GM18873 (cell line): ENCODE results near the gene SPATA16.

Experiments used
- ATAC-seq: cut with Tn5 transposase; IDR thresholded peaks from one replicate; pipeline ENCODE4 v1.9.1; 2021; ENCODE audit warnings: mild to moderate bottlenecking, moderate library complexity, moderate number of reproducible peaks; ENCODE audit not compliant: unreplicated experiment, low FRiP score

The SPATA16 gene

DNA sequence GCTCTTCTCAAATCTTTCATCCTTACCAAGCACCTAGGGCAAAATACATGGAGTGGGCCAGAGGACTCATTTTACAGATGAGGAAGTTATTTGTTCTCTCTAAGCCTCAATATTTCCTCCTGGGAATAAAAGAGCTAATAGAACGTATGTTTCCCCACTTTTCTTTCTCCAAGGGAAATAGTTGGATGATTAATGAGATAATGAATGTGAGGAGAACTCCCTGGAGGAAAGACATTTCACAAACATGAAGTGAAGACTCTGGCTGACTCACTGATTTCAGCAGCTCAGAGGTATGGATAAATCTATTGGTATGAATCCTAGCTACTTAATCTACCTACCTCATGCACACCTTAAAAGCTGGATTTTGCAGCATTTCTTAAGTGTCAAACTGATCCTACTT, 292.1 kb downstream of the SPATA16 start:
- no peak for ATAC-seq

DNA sequence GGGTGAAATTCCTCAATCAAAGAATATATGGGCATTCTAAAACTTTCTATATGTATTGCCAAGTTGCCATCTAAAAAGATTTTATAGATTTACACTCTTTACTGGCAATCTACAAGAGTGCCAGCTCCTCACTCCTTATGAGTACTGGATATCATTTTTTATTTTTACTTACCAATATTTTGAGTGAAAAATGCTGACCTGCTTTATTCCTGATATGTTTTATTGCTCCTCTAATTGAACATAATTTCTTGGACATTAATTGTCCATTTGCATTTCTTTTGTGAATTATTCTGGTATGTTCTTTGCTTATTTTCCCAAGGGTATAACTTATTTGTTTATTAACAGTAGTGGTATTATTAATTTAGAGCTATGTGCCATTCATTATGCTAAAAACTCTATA, 293.7 kb downstream of the SPATA16 start:
- ATAC-seq: no peak

DNA sequence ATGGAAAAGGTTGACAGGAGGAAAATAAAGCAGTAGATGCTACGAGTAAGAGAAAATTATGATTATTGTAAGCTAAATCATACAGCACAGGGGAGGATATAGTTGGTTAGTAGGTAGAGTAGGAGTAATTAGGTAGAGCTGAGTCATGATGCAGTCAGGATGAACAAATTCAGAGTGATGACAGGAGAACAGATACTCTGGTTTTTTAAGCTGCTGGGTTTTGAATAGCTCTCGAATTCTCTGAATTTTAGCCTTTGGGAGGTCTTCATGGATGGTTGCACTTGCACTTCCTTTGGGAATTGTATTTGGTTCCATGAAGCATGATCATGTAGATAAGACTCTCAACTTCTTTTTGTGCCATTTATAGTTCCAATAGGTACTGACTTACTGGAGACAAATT, 294.3 kb downstream of the SPATA16 start:
- no peak for ATAC-seq

DNA sequence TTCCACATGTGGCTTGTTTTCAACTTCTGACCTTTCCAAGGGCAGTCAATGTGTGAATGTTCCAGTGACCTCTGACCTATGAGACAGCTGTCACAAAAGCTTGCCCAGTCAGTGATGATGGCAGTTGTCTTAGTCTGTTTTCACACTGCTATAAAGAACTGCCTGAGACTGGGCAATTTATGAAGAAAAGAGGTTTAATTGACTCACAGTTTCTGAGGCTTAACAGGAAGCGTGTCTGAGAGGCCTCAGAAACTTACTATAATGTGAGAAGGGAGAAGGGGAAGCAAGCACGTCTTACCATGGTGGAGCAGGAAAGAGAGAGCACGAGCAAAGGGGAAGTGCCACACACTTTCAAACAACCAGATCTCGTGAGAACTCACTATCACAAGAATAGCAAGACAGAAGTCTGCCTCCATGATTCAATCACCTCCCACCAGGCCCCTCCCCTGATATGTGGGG, 294.9 kb downstream of the SPATA16 start:
- ATAC-seq: no peak

DNA sequence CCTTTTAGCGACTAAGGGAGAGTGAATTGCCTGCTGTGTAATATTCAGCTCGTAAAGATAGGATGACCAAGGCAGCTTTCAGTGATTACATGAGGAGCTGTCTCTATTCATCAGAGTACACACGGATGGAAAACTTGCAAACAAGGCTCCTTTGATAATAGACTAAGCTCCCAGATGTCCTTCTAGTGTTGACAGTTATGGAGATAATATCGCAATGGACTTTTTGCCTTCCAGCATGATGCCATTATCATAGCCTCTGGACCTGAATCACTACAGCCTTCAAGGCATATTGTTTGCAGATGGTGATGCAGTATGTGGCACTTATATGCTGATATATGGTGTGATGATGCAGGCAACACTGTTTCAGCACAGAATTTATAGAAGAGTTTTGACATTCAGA, 296.6 kb downstream of the SPATA16 start:
- no peak for ATAC-seq

DNA sequence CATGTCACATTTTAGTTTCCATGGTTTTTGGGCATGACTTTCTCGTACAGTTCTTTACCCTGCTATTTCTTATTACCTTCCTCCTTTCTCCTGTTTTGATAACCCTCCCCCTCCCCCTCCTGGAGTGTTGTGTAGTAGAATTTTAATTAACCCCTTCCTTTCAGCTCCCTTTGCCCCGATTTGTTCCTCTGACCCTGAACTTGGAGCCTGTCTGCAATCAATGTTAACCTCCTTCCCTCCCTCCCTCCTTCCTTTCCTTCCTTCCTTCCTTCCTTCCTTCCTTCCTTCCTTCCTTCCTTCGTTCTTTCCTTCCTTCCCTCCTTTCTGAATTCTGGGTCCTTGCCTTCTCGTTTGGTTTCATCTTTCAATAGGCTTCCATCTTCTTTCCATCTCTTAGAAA, 300.1 kb downstream of the SPATA16 start:
- no peak for ATAC-seq

DNA sequence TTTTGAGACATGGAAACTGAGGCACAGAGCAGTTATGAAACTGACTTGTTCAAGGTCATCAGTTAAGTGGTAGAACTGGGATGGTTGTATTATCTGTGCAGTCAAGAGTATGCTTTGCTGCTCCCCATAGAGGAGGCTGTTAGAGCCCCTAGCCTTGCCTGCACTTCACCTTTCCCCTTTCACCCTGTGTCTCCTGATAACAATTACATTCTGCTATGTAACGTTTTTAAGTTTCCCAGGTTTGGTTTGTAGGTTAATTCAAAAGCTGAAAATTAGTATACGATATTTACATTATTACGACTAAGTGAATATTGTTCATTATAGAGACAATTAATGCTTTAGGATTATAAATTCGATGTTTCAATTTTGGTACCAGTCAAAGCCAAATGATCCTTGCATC, 300.6 kb downstream of the SPATA16 start:
- ATAC-seq: no peak

DNA sequence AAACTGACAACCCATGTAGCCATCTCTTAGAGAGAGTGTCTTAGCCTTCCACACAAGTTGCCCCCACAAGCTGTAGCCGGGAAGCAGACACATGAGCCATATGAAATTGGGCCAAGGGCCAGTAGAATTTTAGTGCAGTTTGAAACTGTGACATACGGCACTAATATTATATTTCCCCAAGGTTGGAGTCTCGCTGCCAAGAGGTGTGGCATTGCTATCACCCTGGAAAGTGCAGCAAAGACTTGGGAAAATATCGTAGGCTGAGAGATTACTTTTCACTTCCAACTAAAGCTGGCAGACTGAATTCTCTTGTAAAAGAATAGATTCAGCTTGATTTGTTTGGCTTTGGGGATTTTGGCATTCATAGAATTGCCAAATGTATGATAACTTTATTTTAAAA, 301.4 kb downstream of the SPATA16 start:
- no peak for ATAC-seq
